HG03097 (cell line): ENCODE results near the gene F13A1.

Source experiments
- ATAC-seq: cut with Tn5 transposase; IDR thresholded peaks from one replicate; pipeline ENCODE4 v1.9.1; 2021; ENCODE audit not compliant: unreplicated experiment, low FRiP score

Gene F13A1

DNA sequence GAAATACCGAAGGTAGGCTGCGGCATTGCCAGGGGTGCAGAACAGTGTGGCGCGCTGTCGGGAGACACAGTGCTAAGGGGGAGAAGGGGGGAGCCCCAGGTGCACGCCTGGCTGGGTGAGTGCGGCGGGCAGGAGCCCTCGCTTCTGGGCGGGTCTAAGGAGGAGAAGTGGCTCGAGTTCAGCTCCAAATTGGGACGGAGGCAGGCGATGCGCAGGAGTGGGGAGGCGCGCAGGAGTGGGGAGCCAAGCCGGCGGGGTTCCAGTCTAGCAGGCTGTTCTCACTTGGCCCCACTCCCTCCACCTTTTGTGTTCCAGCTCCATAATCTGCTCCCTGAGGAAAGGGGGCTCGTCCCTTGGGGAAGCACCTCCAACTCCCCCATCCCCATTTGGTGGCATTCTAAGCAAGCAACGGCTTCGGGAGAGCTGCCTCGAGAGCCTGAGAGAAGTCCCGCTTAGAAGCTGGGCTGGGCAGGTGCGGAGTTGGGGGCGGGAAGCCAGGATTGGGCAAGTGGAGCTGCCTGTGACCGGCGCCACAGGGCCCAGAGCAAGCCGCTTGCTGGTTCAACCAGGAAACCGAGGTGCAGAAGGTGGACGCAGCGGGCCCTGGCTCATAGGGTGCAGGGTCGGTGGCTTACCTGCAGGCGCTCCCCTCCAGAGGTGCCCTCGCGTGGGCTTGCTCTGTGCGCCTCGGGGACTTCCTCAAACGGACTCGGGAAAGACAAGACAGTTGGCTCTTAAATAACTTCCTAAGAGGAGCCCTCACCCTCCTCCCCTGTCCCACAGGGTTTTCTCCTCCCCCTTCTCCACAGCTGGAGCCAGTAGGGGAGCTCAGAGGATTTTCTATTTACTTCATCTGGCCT, at the start of gene F13A1:
TSS of gene F13A1 (minus strand) at position 711 of the 860 bp plus-strand sequence. CDS start 1,998 bp downstream, outside the sequence.
- ATAC-seq = no peak

DNA sequence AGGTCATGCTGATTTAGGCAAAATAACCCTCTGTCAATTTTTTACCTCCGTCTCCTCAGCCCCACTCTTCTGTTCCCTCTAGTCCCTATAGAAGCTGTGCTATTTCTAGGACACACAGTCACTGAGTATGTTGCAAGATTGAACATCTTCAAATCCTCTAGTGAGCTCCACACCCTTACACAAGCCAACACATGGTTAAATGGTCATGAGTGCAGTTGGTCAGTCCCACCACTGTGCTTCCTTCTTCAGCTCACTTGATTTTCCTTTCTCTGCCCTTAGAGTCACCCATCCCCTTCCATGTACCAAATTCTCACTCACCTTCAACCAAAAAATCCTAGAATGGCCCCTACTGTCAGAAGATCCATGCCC, 48.2 kb upstream of the F13A1 start:
- ATAC-seq = no peak

DNA sequence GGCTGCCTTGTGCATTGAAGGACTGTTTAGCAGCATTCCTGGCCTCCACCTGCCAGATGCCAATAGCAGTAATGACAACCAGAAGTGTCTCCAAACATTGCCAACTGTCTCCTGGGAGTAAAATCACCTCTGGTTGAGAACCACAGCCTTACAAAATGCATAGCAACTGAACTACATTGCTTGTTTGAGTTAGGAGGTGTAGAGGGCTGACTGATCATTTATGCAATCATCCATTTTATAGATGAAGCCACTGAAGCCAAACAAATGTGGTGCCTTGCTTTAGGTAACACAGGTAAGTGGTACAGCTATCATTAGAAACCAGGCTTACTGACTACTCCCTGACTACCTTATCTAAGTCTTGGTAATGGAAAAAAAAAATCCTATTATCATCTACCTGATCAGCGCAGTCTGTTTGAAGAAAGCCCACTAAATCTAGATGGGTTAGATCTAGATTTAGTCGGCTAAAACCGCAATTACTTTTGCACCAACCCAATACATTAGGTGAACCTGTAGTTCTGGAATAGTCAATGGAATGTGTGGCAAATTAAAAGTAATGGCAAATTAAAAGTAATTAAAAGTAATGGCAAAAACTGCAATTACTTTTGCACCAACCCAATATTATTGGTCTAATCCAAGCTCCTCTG, 47.7 kb upstream of the F13A1 start:
- ATAC-seq = no peak

DNA sequence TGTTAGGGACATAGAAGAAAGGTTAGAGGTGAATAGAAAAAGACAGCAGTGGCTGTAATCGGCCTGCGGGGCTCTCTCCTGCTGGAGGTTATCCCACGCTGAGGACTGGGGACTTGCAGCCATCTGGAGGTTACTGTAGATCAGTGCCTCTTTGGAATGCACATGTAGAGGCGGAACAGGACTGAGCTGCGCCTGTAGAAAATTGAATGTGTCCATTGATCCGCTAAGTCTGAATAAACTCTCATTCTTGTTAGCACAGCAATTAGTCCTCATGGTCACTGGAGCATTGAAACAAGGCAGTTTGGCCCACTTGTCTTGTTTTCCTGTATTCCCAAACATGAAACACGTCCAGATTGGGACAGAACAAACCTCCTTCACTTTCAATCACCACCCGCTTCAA, 46.3 kb upstream of the F13A1 start:
- ATAC-seq = no peak

DNA sequence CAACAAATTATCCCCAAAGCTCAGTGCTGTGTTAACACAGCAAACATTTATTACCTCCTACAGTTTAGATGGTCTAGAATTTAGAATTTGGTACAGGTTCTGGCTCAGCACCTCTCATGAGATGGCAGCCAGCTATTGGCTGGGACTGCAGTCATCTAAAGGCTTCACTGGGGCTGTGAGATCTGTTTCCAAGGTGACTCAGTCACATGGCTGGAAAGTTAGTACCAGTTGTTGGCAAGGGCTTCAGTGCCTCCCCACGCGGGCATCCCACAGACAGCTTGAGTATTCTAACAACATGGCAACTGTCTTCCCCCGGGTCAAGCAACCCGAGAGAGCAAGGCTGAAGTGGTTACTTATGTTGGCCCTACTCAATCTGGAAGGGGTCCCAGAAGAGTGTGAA, 44.8 kb upstream of the F13A1 start:
- ATAC-seq = no peak

DNA sequence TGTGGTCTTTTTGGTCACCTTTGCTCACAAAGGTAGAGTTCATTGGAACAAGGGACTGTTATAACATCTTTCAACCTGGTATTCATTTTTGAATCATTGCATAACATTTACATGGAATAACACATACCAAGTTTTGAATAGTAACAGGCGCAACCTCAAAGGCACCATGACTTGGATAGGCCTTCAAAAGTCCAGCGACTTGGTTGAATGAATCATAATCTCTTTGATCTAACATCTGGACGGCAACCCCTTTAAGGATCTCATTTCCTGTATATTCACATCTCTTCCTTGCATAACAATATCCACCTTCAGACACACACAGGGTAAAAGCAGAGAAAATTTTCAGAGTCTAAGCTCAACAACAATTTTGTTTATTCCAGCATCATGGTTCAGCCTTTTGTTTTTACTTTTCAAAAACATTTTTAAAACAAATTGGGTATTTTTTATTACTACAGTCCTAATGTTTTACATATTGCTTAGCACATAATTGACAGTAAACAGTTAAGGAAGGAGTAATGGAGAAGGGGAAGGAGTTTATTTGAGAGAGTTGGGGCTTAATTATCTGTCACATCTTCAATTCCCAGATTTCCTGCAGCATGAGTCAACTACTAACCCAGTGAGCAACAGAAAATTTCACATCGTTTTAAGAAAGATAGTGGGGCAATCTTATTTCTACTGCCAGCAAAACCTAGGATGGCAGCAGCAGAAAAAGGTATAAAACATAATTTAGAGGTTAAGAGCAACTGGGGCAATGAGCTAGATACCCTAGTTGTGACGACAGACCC, 41.8 kb upstream of the F13A1 start:
- ATAC-seq = no peak

DNA sequence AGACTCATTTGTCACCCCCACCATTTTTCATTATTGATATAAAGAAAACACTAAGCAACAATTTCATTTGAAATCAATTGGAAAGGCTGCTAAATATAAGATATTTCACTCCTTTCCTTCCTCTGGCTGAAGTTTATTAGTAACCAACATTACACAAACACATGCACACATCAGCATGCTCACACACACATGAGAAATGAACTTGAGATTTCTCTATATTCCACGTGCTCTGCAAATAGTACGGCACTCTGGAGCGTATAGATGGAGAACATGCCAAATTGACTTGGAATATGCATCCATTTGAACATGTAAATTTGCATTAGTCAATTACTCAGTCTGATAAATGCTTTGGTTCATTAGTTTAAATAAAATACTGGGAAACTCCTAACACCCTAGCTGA, 37.1 kb upstream of the F13A1 start:
- ATAC-seq = no peak

DNA sequence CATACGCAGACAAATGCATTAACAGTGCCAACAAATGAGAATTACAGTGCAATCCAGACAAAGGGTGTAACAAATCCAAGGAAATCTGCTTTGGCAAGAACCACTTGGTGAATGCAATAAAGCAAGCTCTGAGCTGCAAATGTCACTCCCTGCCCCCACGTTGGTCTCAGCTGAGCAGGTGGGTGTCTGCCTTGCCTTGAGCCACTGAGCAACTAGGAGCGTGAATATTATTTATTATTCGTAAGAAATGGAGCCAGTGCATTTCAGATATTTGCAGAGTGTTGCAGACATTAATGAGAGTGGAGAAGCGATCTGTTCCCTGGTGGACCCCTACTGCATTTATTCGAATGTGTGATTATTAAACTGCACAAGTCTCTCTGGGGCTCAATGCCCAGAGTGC, 36.6 kb upstream of the F13A1 start:
- ATAC-seq = no peak

DNA sequence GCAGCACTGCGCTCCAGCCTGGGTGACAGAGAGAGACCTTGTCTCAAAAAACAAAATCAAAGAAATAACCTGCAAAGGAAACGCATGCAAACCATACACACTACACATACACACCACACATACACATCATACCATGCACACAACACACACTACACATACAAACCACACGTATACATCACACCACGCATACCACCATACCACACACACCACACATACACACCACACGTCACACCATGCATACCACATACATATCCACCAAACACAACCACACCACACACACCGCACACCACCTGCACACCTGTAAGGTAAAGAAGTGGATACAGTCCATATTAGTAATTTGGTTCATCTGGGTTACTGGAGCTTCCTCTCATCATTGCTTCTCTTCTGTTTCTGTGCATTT, 32.3 kb upstream of the F13A1 start:
- ATAC-seq = no peak

DNA sequence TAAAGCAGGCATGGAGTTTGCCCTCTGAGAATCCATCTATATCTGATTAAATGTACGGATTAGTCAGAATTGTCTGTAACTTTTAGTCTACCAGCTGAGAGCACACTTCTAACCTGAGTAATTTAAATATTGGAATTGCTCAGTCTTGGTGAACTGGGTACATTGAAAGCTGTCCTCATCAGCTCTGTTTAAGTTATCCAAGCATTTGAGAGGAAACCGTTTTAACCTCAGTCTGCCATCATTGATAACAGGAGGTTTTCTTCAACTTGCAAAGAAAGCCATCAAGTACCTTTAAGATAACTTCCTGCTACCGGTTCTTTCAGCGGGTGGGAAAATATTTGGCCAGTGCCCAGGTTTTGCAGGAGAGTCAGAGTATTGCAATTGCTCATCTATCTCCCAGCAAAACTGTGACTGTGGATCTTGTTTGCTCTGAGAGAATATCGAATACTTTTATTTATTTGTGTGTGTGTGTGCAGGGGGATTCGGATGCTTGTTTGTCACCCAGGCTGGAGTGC, 31.1 kb upstream of the F13A1 start:
- ATAC-seq = no peak

DNA sequence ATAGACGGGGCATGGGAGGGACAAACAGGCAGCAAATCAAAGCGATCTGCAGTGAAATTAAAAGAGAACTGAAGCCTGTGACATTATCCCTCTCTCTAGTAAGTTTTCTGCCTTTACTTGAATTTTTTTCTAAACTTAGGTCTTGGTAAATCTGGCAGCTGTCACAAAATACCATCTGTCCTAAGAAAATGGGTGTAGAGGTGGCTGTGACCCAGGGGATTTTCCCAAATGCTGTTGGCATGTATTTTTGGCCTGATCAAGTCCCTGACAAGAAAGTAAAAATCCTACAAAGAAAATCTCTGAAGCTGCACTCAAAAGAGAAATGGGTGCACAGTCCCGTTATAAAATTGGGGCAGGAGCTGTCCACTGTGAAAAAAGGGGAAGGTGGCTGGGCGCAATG, 30.2 kb upstream of the F13A1 start:
- no peak for ATAC-seq

DNA sequence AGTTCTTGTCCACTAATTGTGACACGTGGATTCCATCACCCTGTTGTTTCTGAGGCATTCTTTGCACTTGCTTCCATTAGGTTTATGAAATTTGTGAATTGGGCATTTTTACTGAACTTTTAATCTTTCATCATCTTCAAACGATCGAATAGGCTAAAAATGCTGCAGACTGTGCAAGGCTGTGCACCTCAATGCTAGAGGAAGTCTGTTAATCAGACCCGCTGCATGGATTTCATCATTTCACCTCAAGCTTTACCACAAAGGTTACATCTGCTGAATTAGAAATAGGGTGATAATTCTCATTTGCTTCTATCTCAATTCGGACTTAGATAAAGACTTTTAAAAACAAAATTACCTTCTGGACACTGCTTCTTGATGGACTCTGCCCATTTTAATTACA, 27.8 kb upstream of the F13A1 start:
- ATAC-seq = no peak

DNA sequence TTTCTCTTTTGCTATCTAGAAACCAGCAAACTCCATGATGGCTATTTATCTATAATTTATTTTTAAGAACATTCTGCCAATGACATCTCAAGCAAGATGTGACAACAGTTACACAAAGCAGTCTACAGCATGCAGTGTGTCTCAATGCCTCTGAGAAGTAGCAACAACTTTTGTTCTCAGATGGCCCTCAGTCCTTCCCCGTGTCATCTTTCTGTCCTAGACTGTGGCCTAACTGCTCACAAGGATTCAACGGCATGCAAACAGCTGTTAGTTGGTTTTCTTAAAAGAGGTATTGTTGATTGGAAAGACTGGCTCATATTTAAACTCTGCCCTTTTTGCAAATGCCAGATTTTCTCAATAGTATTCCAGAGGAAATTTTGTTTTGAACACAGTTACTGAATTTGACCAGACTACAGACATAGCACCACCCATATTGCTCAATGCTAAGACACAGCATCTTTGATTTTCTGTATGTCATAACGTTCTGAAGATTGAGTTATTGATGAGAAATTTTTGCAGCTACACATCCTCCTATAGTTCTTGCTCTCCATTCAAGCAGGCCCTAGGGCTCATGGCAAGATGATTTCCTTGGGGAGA, 26.1 kb upstream of the F13A1 start:
- ATAC-seq = no peak

DNA sequence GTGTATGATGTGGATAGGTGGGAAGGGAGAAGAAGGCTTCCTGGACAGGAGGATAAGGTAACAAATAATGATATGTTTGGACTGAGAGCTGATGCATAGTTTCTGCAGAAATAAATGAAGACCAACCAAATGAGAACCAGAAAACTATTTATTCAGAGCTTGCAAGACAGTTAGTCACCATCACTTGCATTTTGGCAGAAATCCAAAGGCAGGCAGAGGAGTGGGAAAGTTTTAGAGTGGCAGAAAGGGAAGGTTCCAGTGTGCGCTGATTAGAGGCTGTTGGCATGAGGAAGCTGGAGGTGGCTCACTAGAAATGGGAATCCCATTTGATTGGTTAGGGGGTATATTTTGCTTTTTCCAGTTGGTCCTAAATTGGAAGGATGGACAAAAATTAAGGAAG, 13.0 kb upstream of the F13A1 start:
- no peak for ATAC-seq

DNA sequence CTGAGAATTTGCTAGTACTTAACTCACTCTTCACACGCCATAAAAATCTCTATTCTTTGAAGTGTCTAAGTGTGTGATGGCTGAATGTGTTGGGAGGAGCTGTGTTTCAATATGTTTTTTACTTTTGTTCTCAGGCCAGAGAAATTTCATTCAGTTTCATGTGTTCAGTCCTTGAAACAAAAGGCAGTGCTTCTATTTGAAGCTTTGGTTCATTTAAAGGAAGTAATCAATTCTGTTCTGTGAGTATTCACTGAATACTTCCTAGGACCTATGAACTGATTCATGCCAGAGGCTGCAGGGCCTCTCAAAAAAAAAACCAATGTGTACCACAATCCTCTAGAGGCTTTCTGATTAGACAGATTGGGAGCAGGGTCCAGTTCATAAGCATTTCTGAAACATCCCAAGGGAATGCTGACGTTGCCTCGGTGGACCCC, 12.4 kb upstream of the F13A1 start:
- peak; percentile 24 for ATAC-seq

DNA sequence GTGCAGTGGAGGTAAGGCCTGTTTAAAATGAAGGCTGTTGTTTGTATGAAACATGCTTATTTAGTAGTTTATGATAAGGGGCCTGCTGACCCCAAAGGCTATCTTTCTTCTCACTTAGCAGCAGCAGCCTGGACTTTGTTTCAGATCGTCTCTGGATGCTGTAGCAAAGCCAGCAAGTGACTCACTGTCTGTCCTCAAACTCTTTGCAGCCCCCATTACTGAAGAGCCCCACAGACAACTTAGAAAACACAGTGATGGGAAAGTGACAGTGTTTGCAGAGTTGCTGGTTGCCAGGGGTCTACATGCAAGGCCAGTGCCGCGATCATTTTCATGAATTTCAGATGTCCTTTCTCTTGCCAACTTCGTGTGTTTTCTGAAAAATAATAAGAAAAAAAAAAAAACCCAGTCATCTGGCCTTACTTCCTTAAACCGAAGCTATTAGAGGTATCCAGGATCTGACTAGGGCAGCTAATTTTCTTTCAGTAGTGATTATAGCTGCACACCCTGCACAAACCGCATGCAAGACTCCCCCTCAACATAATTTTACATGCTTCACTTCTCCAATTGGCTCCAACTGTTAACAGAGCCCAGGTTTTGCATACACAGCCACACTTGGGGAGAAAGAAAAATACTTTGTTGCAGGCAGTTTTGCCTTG, 11.6 kb upstream of the F13A1 start:
- peak; percentile 50 for ATAC-seq

DNA sequence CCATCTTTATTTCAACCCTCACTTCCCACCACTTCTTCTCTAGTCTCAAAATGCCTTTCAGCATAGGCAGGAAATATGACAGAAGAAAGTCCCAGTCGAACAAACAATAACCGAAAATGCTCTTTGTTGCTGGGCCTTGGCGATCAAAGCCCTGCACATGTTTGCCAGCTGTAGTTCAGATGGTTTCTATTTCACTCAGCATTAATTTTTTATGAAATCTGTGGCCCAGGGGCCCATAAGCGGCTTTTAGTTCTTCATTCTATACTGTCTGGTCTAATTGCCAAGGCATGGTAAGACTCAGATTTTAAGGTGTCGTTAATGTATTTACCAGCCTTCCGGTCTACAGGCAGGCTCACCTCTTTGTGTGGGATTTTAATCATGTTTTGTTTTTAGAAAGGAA, 10.9 kb upstream of the F13A1 start:
- peak; percentile 29 for ATAC-seq

DNA sequence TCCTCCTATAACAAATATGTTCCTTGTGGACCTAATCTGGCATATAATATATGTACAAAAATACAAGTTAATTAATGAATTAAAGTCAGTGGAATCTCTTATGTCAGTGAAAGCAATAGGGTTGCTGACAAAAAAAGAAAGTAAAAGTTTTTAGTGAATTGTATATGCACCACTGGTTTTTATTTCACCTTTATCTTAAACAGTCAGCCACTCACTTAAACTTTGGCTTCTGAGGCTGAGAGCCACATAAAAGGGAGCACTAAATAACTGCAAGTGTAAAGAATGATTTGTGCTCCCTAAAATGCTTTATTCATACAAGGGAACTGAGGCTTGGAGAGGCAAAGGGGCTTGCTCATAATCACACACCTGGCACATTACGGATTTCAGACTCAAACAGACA, 9.9 kb upstream of the F13A1 start:
- no peak for ATAC-seq

DNA sequence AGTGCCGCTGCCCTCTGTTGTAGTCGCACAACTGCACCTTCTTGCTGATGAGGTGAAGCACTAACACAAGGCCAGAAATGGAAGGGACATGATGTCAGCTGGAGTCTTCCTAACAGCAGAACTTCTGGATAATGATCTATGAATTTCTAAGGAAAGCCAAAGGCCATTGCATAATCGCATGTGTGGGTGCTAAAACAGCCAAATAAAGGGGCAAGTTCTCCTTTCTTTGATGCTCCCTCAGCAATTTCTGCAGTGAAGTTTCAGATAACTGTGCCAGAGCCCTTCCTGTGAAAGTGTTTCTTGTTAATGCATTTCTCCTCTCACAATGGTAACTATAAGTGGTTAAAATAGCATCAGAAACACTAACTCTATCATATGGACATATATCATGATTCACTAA, 8.0 kb upstream of the F13A1 start:
- ATAC-seq = no peak

DNA sequence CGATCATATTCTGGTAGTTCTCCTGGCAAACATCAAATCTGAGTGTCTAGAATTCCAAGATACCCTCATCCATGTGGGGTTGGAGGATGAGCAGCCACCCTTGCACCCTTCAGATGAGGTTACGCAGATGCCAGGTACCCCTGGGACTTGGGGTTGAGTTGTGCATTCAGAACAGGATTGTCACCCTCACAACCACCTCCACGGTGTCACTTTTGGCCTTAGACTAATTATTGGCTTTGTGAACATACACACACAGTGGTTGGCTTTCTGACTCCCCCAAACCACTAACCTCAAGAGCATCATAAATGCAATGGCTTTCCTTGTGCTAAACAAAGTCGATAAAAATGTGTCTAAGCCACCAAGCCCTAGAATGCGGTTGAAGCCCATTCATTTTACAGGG, 2.9 kb upstream of the F13A1 start:
- no peak for ATAC-seq
